ENCODE data around the gene FLT1. TPM values are rescaled to one million over a fixed set of nuclear protein-coding genes. Genes with fewer than 3 reads are reported as not detected.

Gene FLT1
- total RNA-seq, 1 experiment from 2014 or later, result not detected

DNA sequence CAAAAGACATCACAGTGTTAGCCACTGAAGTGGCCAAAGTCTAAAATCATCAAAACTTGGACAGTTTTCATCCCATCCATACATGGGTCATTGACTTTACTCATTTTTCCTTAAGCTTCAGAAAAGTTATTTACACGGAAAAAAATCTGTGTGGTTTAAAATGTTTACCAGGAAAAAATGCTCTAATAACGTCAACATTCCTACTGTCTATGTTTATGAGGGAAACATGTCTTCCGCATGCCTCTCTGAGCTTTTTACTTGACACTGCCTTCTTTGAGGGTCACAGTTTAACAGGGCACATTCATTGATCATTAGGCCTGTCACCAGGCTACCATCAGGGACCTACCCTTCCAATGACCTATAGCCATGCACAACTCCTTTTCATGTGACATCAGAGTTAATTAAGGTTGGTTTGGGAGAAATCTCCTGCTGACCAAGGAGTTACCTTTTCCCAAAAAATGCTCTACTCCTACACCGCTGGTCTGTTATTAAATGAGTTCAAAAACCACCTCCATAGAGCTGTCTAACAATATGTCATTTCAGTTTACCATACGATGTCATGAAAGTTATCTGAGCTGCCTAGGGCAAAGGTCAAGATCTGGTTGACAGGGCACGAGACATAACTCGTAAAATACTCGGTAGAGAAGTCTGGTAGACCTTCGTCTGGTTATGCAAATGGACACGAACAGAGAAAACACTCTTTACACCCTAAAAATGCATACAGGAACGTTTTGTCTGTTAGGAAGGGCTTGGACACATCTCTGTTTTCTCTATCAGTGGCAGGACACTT is 17.8 kb downstream of the FLT1 start:
- H3K9me2 ChIP-seq (ENCODE audit: insufficient read depth), result no peaks in the 10 kb centered on the region
- H3K79me2 ChIP-seq (ENCODE audit: low read depth), result no peaks in the 10 kb centered on the region
- CTCF ChIA-PET, result no interaction called here
- intact Hi-C loops (cut with micrococcal nuclease; ENCODE audit: unreplicated experiment), result no loop called here
- H3K4me2 ChIP-seq, result no peak overlapping the region
- H2AFZ ChIP-seq, result no peak overlapping the region
- no peak overlapping the region for H3K27ac ChIP-seq
- H4K20me1 ChIP-seq (ENCODE audit: insufficient read depth), result no peaks in the 10 kb centered on the region
- H3K4me3 ChIP-seq, result no peak overlapping the region
- H3K9me3 ChIP-seq (ENCODE audit: insufficient read depth, low read depth), result no peaks in the 10 kb centered on the region
- 0 out of 2 replicates have a peak, but pooled peaks cover 4% of the 10 kb centered on the region for H3K4me1 ChIP-seq (replicated peaks; ENCODE audit: insufficient read depth)
- no peaks in the 10 kb centered on the region for H3K36me3 ChIP-seq (ENCODE audit: low read depth)
- POLR2A ChIA-PET (ENCODE audit: unreplicated experiment), result no interaction called here
- no peak for TF ChIP-seq EZH2 (IDR thresholded peaks at IDR 0.05; ENCODE audit: low read depth)
- TF ChIP-seq, protein P1, sequence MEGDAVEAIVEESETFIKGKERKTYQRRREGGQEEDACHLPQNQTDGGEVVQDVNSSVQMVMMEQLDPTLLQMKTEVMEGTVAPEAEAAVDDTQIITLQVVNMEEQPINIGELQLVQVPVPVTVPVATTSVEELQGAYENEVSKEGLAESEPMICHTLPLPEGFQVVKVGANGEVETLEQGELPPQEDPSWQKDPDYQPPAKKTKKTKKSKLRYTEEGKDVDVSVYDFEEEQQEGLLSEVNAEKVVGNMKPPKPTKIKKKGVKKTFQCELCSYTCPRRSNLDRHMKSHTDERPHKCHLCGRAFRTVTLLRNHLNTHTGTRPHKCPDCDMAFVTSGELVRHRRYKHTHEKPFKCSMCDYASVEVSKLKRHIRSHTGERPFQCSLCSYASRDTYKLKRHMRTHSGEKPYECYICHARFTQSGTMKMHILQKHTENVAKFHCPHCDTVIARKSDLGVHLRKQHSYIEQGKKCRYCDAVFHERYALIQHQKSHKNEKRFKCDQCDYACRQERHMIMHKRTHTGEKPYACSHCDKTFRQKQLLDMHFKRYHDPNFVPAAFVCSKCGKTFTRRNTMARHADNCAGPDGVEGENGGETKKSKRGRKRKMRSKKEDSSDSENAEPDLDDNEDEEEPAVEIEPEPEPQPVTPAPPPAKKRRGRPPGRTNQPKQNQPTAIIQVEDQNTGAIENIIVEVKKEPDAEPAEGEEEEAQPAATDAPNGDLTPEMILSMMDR (conservative IDR thresholded peaks at IDR 0.05), result no peak
- peaks cover 58% of the 10 kb centered on the region for H3K27me3 ChIP-seq (ENCODE audit: insufficient read depth, low read depth)
- no peaks in the 10 kb centered on the region for H3F3A ChIP-seq (ENCODE audit: insufficient read depth, low read depth)
- no TSS peak for BruUV-seq (replicated peaks)
- no peak for DNase-seq

DNA sequence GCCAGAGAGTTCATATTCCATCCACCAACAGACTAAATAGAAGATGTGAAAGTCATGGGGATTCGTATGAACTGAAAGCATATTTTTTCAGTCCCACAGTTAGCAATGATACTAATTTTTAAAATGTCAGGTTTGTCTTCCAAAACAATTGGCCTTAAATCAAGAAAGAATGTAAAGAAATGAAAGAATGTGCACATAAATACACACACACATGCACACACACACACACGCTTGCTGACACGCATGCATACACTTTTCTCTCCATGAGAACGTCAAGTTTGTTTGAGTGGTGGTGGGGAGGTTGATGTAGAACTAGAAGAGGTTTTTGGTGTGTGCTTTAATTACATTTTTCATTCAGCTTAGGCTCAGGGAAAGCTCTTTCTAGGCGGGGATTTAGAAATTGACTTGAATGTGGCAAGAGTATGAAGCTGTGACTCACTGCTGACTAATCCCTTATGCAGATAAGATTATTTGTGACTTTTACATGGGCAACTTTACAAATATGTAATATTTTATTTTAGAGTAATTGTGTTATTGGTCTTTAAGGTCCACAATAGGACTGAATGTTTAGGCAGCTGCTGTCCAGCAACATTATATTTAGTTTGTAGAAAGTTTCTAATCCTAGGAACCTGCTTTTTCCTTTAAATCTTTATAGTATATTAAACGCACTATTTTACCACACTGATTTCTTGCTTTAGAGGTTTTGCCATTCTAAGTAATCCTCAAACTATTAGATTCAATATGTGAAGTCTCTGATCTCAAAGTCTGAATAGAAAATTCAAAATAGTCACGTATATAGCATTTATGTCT is 18.8 kb downstream of the FLT1 start:
- Histone ChIP-seq H3K4me2 (no peak overlapping the region), H3F3A (ENCODE audit: insufficient read depth, low read depth) (no peaks in the 10 kb centered on the region), H3K36me3 (ENCODE audit: low read depth) (no peaks in the 10 kb centered on the region), H3K4me3 (no peak overlapping the region), H2AFZ (no peak overlapping the region), H3K9me2 (ENCODE audit: insufficient read depth) (no peaks in the 10 kb centered on the region), H3K4me1 (replicated peaks; ENCODE audit: insufficient read depth) (0 out of 2 replicates have a peak, but pooled peaks cover 4% of the 10 kb centered on the region), H3K27ac (no peak overlapping the region), H3K27me3 (ENCODE audit: insufficient read depth, low read depth) (peaks cover 56% of the 10 kb centered on the region), H3K79me2 (ENCODE audit: low read depth) (no peaks in the 10 kb centered on the region), H4K20me1 (ENCODE audit: insufficient read depth) (no peaks in the 10 kb centered on the region), H3K9me3 (ENCODE audit: insufficient read depth, low read depth) (no peaks in the 10 kb centered on the region)
- ChIA-PET POLR2A (ENCODE audit: unreplicated experiment) (no interaction called here), CTCF (no interaction called here)
- BruUV-seq (replicated peaks), result no TSS peak
- TF ChIP-seq, protein P1 (conservative IDR thresholded peaks at IDR 0.05), result no peak
- no peak for TF ChIP-seq EZH2 (IDR thresholded peaks at IDR 0.05; ENCODE audit: low read depth)
- intact Hi-C loops (cut with micrococcal nuclease; ENCODE audit: unreplicated experiment), result no loop called here
- peak in 1 of 2 experiments; percentile 51 for DNase-seq

DNA sequence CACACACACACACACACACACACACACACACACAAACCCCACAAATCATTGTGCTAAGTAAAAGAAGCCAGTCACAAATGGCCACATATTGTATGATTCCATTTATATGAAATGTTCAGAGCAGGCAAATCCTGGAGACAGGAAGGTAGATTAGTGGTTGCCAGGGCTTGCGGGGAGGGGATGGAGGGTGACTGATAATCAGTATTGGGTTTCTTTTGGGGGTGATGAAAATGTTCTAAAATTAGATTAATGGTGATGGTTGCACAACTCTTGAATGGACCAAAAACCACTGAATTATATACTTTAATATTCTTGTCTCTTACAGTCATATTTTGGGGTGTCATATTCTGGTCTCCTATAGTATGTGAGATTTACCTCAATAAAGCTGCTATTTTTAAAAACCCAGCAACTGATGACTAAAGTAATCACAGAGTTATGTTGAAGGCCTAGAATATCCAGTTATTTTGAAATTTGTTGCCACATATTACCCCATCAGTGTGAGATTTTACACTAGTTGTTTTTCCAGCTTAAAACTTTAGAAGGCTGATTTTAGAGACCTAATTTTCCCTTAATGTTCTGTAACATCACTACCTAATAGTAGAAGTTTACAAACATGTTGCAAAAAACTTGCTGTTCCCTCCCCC is 20.3 kb downstream of the FLT1 start:
- no peak overlapping the region for H2AFZ ChIP-seq
- DNase-seq, result no peak
- no peaks in the 10 kb centered on the region for H3K79me2 ChIP-seq (ENCODE audit: low read depth)
- TF ChIP-seq, protein P1 (conservative IDR thresholded peaks at IDR 0.05), result no peak
- TF ChIP-seq EZH2 (IDR thresholded peaks at IDR 0.05; ENCODE audit: low read depth), result no peak
- no peaks in the 10 kb centered on the region for H3F3A ChIP-seq (ENCODE audit: insufficient read depth, low read depth)
- H3K4me2 ChIP-seq, result no peak overlapping the region
- BruUV-seq (replicated peaks), result no TSS peak
- peaks cover 45% of the 10 kb centered on the region for H3K27me3 ChIP-seq (ENCODE audit: insufficient read depth, low read depth)
- no peaks in the 10 kb centered on the region for H3K9me3 ChIP-seq (ENCODE audit: insufficient read depth, low read depth)
- H3K4me1 ChIP-seq (replicated peaks; ENCODE audit: insufficient read depth), result 0 out of 2 replicates have a peak, but pooled peaks cover 4% of the 10 kb centered on the region
- no peaks in the 10 kb centered on the region for H4K20me1 ChIP-seq (ENCODE audit: insufficient read depth)
- no peaks in the 10 kb centered on the region for H3K9me2 ChIP-seq (ENCODE audit: insufficient read depth)
- no peaks in the 10 kb centered on the region for H3K36me3 ChIP-seq (ENCODE audit: low read depth)
- POLR2A ChIA-PET (ENCODE audit: unreplicated experiment), result no interaction called here
- H3K4me3 ChIP-seq, result no peak overlapping the region
- intact Hi-C loops (cut with micrococcal nuclease; ENCODE audit: unreplicated experiment), result no loop called here
- CTCF ChIA-PET, result interaction anchor here (0.5 kb wide), 1 partner anchor 102 kb away, joined by 3 read pairs; no protein-coding TSS in a partner anchor
- H3K27ac ChIP-seq, result no peak overlapping the region
